ENCODE results near the gene COPE.

COPE gene

GRCh38 chr19:18946918-18947317 lies 27.7 kb upstream of the COPE start:
- DNase-seq (ENCODE audit: extremely low spot score) = no peak
- TF ChIP-seq CTCF (IDR thresholded peaks at IDR 0.05; ENCODE audit: control extremely low read depth, extremely low read depth, low read depth, missing control alignments) = no peak
- POLR2A ChIA-PET = no interaction called here
- CTCF ChIA-PET = no interaction called here

DNA sequence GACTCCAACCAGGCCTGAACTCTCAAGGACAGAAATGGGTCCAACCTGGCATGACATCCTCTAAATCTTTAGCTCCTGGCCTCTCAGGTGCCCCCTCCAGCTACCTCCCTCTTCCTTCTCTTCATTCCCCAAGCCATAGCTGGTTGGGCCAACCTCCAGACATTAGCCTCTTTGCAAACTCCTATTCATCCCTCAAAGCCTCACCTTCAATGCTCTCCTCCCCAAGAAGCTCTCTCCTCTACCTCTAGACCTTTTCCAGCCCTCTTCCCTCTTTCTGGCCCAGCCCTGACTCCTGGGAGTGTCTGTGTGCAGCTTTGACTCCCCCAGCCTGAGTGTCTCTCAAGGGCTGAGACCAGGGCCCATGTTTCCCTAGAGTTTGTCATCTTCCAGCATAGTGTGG lies 27.1 kb upstream of the COPE start:
- TF ChIP-seq CTCF (IDR thresholded peaks at IDR 0.05; ENCODE audit: control extremely low read depth, extremely low read depth, low read depth, missing control alignments) = no peak
- CTCF ChIA-PET = no interaction called here
- POLR2A ChIA-PET = no interaction called here
- no peak for DNase-seq (ENCODE audit: extremely low spot score)

GRCh38 chr19:18945297-18945696 lies 26.1 kb upstream of the COPE start:
- TF ChIP-seq CTCF (IDR thresholded peaks at IDR 0.05; ENCODE audit: control extremely low read depth, extremely low read depth, low read depth, missing control alignments) = no peak
- POLR2A ChIA-PET = no interaction called here
- DNase-seq (ENCODE audit: extremely low spot score) = no peak
- CTCF ChIA-PET = interaction anchor here (0.7 kb wide), 1 partner anchor 356 kb away, joined by 3 read pairs; no protein-coding TSS in a partner anchor

DNA sequence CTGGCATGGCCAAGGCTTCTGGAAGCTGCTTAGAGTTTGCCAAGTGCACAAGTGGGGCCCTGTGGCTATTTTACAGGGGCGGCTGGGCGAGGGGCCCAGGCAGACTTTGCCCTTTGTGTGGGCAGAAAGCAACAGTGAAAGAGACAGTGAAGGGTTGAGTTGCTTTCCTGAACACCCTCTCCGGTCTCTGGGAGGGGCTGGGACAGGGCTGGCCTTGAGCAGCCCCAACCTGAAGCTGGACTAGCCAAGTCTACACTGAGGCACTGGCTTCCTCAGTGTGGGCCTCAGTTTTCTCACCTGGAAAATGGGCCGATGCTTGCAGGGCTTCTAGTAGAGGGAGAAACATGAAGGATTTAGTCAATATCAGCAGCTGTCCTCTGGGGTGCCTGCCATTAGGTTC lies 24.3 kb upstream of the COPE start:
- no peak for TF ChIP-seq CTCF (IDR thresholded peaks at IDR 0.05; ENCODE audit: control extremely low read depth, extremely low read depth, low read depth, missing control alignments)
- DNase-seq (ENCODE audit: extremely low spot score) = no peak
- ChIA-PET POLR2A (no interaction called here), CTCF (no interaction called here)

- POLR2A ChIA-PET = no interaction called here
- CTCF ChIA-PET = no interaction called here
- TF ChIP-seq CTCF (IDR thresholded peaks at IDR 0.05; ENCODE audit: control extremely low read depth, extremely low read depth, low read depth, missing control alignments) = no peak
Measured at GRCh38 chr19:18942692-18943091, 23.5 kb upstream of the COPE start.

DNA sequence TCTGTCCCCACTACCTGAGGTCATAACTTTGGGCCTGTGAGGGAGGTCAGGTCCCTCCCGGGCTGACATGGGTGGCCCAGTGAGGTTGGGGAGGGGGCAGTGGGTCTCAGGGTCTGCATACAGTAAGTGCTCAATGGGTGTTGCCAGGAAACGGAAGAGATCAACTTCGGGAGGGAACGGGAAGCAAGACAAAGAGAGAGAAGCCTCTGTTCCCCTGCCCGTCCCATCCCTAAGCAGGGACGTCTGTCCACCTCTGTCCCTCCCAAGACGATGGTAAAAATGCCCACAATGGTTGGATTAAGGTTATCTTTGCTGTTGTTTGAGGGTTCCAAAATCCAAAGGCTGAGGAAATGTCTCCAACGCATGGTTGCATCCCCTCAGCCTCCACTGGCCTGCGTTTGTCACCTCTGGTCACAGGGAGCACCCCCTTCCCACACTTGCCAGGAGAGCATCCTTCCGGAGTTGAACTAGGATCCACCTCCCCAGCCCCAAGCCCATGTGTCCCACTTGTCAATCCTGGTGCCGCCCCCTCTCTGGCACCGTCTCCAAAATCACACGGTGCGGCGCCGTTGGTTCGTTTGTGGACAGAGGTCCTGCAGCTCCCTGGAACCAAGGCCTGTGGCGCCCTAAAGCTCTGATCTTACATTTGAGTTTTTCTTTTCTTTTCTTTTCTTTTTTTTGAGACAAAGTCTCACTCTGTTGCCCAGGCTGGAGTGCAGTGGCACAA lies 22.6 kb upstream of the COPE start:
- CTCF ChIA-PET = no interaction called here
- TF ChIP-seq CTCF (IDR thresholded peaks at IDR 0.05; ENCODE audit: control extremely low read depth, extremely low read depth, low read depth, missing control alignments) = no peak
- no peak for DNase-seq (ENCODE audit: extremely low spot score)
- POLR2A ChIA-PET = no interaction called here

More at GRCh38 chr19:18942692-18943091, 23.5 kb upstream of the COPE start:
- DNase-seq (ENCODE audit: extremely low spot score) = no peak

All from GM10248 (cell line).